Fibroblast of lung (primary cell): ENCODE data around the gene ZNF451. TPM values are rescaled to one million over a fixed set of nuclear protein-coding genes. Genes with fewer than 3 reads are reported as not detected.

ENCODE experiments used
- DNase-seq, 2 donors: peaks; one replicate each; pipeline versions ENCODE4 v3.0.0 to v3.0.0-alpha.2; 2010; ENCODE audit warnings: low read depth in 2 of 2
- H2AFZ ChIP-seq: 2 replicates; pipeline ENCODE4 v1.5.1; 2012; ENCODE audit warnings: low read length, control low read depth, inconsistent platforms
- H3K27ac ChIP-seq: 2 replicates; pipeline ENCODE4 v1.5.1; 2011; ENCODE audit warnings: low read length, control low read depth; ENCODE audit not compliant: insufficient read depth
- H3K27me3 ChIP-seq: 2 replicates; pipeline ENCODE4 v1.5.1; 2011; ENCODE audit warnings: mild to moderate bottlenecking, low read length; ENCODE audit not compliant: control insufficient read depth, insufficient read depth
- H3K36me3 ChIP-seq: 2 replicates; pipeline ENCODE4 v1.5.1; 2011; ENCODE audit warnings: low read length; ENCODE audit not compliant: control insufficient read depth, insufficient read depth
- H3K4me1 ChIP-seq: 2 replicates; pipeline ENCODE4 v1.5.1; 2011; ENCODE audit warnings: low read length; ENCODE audit not compliant: control insufficient read depth, insufficient read depth; ENCODE audit errors: extremely low read depth
- H3K4me2 ChIP-seq: 2 replicates; pipeline ENCODE4 v1.5.1; 2011; ENCODE audit warnings: low read length, control low read depth; ENCODE audit not compliant: insufficient read depth; ENCODE audit errors: extremely low read depth
- H3K4me3 ChIP-seq, 4 experiments: fragments of 200-600 bp in 1 of 4; sonication (generic) in 1 of 4; replicated peaks in 1 of 4; 2 replicates each; pipeline ENCODE4 v1.5.1; 2011 to 2016; ENCODE audit warnings: low read length in 4 of 4, low read depth in 3 of 4, mild to moderate bottlenecking in 3 of 4, control low read depth in 2 of 4, inconsistent platforms in 1 of 4, mixed read lengths in 1 of 4; ENCODE audit not compliant: insufficient read depth in 1 of 4; ENCODE audit errors: control extremely low read depth in 1 of 4
- H3K79me2 ChIP-seq: 2 replicates; pipeline ENCODE4 v1.5.1; 2012; ENCODE audit warnings: mild to moderate bottlenecking, low read length, inconsistent platforms; ENCODE audit not compliant: control insufficient read depth, insufficient read depth
- H3K9ac ChIP-seq: 2 replicates; pipeline ENCODE4 v1.5.1; 2011; ENCODE audit warnings: mild to moderate bottlenecking, low read length, control low read depth; ENCODE audit not compliant: insufficient read depth
- H3K9me3 ChIP-seq: 2 replicates; pipeline ENCODE4 v1.5.1; 2012; ENCODE audit warnings: low read depth, low read length; ENCODE audit not compliant: control insufficient read depth, insufficient read depth
- H4K20me1 ChIP-seq: 2 replicates; pipeline ENCODE4 v1.5.1; 2011; ENCODE audit warnings: low read length; ENCODE audit not compliant: control insufficient read depth, insufficient read depth; ENCODE audit errors: extremely low read depth
- CTCF ChIP-seq, 2 donors: IDR thresholded peaks in 1 of 2; conservative IDR thresholded peaks in 1 of 2; 1 replicate in 1 of 2; 2 replicates in 1 of 2; pipeline ENCODE4 v1.5.1; 2011 to 2012; ENCODE audit warnings: low read length in 2 of 2, control low read depth in 1 of 2, inconsistent platforms in 1 of 2, low read depth in 1 of 2, mild to moderate bottlenecking in 1 of 2
- EZH2 ChIP-seq: IDR thresholded peaks from 2 replicates; pipeline ENCODE4 v1.5.1; 2012; ENCODE audit warnings: low read length, control low read depth, mild to moderate bottlenecking; ENCODE audit errors: missing control alignments
- polyA plus RNA-seq, 2 donors: library from polyadenylated mRNA; depleted of rRNA in 1 of 2; stranded (reverse) in 1 of 2; unstranded in 1 of 2; fragments of >200 nt; gene quantifications; 2 replicates each; pipeline ENCODE4 v1.2.1, GENCODE V29; 2011 to 2012; ENCODE audit warnings: missing spikeins in 1 of 2
- total RNA-seq: library from RNA; depleted of rRNA; stranded (reverse); fragments of >200 nt; gene quantifications from 2 replicates; pipeline ENCODE4 v1.2.1, GENCODE V29; 2014

The ZNF451 gene
- total and polyA plus RNA-seq, 2 donors (not counting 1 experiment from before 2014, with no cell fraction given): 30.0 to 74.6 TPM

GRCh38 chr6:57198926-57199636 is 109.1 kb downstream of the ZNF451 start:
- Histone ChIP-seq H2AFZ (no peak overlapping the region), H3K4me1 (no peaks in the 10 kb centered on the region), H4K20me1 (no peaks in the 10 kb centered on the region), H3K27me3 (no peaks in the 10 kb centered on the region), H3K4me2 (no peak overlapping the region), H3K9me3 (no peaks in the 10 kb centered on the region), H3K79me2 (peaks cover 13% of the 10 kb centered on the region), H3K9ac (no peak overlapping the region), H3K4me3 (no peak overlapping the region), H3K36me3 (peaks cover 4% of the 10 kb centered on the region), H3K27ac (no peak overlapping the region)
- TF ChIP-seq CTCF (conservative IDR thresholded peaks at IDR 0.05 in 1 of 2, IDR thresholded peaks at IDR 0.05 in 1 of 2; ENCODE audit: low read depth in 1 of 2, low read length in 2 of 2) (no peak), EZH2 (no peak)
- DNase-seq: peak in 1 of 2 donors; percentile 64

GRCh38 chr6:57201718-57202117 is 111.7 kb downstream of the ZNF451 start:
- H3K4me2 ChIP-seq: no peak overlapping the region
- H3K27me3 ChIP-seq: no peaks in the 10 kb centered on the region
- no peaks in the 10 kb centered on the region for H3K9me3 ChIP-seq
- TF ChIP-seq EZH2: no peak
- TF ChIP-seq CTCF (conservative IDR thresholded peaks at IDR 0.05 in 1 of 2, IDR thresholded peaks at IDR 0.05 in 1 of 2; ENCODE audit: low read depth in 1 of 2, low read length in 2 of 2): no peak
- H2AFZ ChIP-seq: no peak overlapping the region
- no peak overlapping the region for H3K9ac ChIP-seq
- H3K4me3 ChIP-seq: no peak overlapping the region
- peaks cover 14% of the 10 kb centered on the region for H3K79me2 ChIP-seq
- no peak for DNase-seq
- peaks cover 4% of the 10 kb centered on the region for H3K36me3 ChIP-seq
- H3K27ac ChIP-seq: no peak overlapping the region
- H4K20me1 ChIP-seq: no peaks in the 10 kb centered on the region
- peaks cover 2% of the 10 kb centered on the region for H3K4me1 ChIP-seq

- Histone ChIP-seq H2AFZ (no peak overlapping the region), H3K4me1 (peaks cover 2% of the 10 kb centered on the region), H3K4me2 (no peak overlapping the region), H3K79me2 (peaks cover 19% of the 10 kb centered on the region), H3K9ac (no peak overlapping the region), H3K9me3 (no peaks in the 10 kb centered on the region), H4K20me1 (no peaks in the 10 kb centered on the region), H3K27ac (no peak overlapping the region), H3K4me3 (no peak overlapping the region), H3K27me3 (no peaks in the 10 kb centered on the region), H3K36me3 (peaks cover 4% of the 10 kb centered on the region)
- DNase-seq: peak in 1 of 2 donors; percentile 24
- TF ChIP-seq EZH2 (no peak), CTCF (conservative IDR thresholded peaks at IDR 0.05 in 1 of 2, IDR thresholded peaks at IDR 0.05 in 1 of 2; ENCODE audit: low read depth in 1 of 2, low read length in 2 of 2) (no peak)
These were observed 115.8 kb downstream of the ZNF451 start for GRCh38 chr6:57205550-57206328.
